ENCODE measurements around the gene TMEM97.

TMEM97 gene

DNA sequence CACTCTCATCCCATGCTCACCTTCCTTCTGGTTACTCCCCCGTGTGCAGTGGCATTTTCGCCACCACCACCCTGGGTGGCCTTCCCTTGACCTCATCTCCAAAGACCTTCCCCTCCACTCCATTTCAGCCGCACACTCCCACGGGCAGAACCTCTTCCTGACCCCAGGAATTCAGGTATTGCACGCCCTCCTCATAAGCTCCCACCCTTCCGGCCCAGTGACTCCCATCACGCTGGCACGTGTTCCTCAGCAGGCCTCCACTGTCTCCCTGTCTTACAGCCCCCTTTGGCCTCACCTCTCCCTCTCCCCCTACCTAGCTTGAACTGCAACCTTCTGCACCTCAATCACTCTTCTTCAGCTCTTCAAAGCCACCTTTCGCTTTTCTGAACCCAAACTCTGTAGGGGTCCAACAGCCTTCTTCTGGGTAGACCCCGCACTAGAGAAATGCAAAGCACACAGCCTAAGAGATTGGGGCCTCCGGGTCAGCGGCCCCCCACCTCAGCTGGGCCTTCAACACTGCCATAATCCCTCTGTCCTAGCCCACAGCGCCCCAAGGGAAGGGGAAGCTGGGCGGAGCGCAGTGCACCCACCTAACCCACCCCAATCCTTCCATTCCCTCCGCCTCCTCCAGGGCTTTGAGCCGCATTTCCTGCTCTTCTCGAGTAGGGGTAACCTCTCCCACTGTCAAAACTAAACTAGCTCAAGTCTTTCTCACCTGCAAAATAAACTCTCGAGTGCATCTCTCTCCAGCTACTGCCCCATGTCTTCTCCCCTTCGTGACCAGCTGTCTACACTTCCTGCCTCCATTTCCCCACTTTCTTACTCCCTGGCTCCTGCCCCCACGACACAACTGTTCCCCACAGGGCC, 1.7 kb upstream of the TMEM97 start:
- DNase-seq (ENCODE audit: low read depth): no peak
- TF ChIP-seq, protein P1, sequence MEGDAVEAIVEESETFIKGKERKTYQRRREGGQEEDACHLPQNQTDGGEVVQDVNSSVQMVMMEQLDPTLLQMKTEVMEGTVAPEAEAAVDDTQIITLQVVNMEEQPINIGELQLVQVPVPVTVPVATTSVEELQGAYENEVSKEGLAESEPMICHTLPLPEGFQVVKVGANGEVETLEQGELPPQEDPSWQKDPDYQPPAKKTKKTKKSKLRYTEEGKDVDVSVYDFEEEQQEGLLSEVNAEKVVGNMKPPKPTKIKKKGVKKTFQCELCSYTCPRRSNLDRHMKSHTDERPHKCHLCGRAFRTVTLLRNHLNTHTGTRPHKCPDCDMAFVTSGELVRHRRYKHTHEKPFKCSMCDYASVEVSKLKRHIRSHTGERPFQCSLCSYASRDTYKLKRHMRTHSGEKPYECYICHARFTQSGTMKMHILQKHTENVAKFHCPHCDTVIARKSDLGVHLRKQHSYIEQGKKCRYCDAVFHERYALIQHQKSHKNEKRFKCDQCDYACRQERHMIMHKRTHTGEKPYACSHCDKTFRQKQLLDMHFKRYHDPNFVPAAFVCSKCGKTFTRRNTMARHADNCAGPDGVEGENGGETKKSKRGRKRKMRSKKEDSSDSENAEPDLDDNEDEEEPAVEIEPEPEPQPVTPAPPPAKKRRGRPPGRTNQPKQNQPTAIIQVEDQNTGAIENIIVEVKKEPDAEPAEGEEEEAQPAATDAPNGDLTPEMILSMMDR (conservative IDR thresholded peaks at IDR 0.05; ENCODE audit: control insufficient read depth, insufficient read depth, low read depth, low read length): no peak
- H3K4me3 ChIP-seq (ENCODE audit: control insufficient read depth, low read depth, low read length): no peak overlapping the region

- TF ChIP-seq, protein P1 (conservative IDR thresholded peaks at IDR 0.05; ENCODE audit: control insufficient read depth, insufficient read depth, low read depth, low read length): no peak
- peak overlapping the region; percentile 88 for H3K4me3 ChIP-seq (ENCODE audit: control insufficient read depth, low read depth, low read length)
- no peak for DNase-seq (ENCODE audit: low read depth)
These were observed 838 bp upstream of the TMEM97 start for GRCh38 chr17:28317966-28318758.

DNA sequence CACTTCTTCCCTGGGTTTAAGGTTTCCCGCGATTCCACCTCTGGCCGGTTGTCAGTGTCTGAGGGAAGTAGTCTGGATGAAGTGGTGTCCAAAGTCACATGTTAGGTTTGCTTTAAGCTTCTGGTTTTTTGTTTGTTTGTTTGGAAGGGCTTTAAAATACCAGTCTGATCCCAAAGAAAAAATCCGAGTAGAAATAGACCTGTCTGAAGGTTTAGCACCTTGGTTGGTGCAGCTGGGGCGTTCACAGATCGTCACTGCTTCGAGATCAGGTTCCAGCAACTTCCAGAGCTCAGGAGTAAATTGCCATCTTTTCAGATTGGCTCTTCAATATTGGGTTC, 567 bp downstream of the TMEM97 start:
- TF ChIP-seq, protein P1 (conservative IDR thresholded peaks at IDR 0.05; ENCODE audit: control insufficient read depth, insufficient read depth, low read depth, low read length): no peak
- DNase-seq (ENCODE audit: low read depth): peak; percentile 17
- peak overlapping the region; percentile 88 for H3K4me3 ChIP-seq (ENCODE audit: control insufficient read depth, low read depth, low read length)

- peak overlapping the region; percentile 88 for H3K4me3 ChIP-seq (ENCODE audit: control insufficient read depth, low read depth, low read length)
- peak; percentile 23 for DNase-seq (ENCODE audit: low read depth)
- TF ChIP-seq, protein P1 (conservative IDR thresholded peaks at IDR 0.05; ENCODE audit: control insufficient read depth, insufficient read depth, low read depth, low read length): no peak
These were observed 1.4 kb downstream of the TMEM97 start for GRCh38 chr17:28320215-28321061.

- TF ChIP-seq, protein P1 (conservative IDR thresholded peaks at IDR 0.05; ENCODE audit: control insufficient read depth, insufficient read depth, low read depth, low read length): no peak
- no peak for DNase-seq (ENCODE audit: low read depth)
- no peak overlapping the region for H3K4me3 ChIP-seq (ENCODE audit: control insufficient read depth, low read depth, low read length)
These were observed 5.3 kb downstream of the TMEM97 start for GRCh38 chr17:28324267-28324745.

DNA sequence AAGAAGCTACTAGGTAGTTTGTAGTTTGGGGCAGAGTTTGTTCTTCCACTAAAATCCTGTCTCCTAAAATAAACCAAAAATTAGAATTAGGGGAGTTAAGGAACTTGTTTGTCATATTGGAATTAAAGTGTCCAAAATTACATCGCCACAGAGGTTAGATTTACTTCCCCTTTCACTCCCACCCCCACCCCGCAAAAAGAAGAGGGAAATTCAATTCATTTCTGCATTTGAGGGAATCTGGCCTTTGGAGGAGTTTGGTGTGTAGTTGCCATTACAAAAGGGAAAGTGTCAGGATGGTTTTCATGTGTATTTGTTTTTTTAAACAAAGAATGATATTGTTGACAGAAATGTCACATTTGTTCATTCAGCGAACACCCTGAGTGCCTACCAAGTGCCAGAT, 5.8 kb downstream of the TMEM97 start:
- no peak for DNase-seq (ENCODE audit: low read depth)
- TF ChIP-seq, protein P1 (conservative IDR thresholded peaks at IDR 0.05; ENCODE audit: control insufficient read depth, insufficient read depth, low read depth, low read length): no peak
- H3K4me3 ChIP-seq (ENCODE audit: control insufficient read depth, low read depth, low read length): no peak overlapping the region

Measured in fibroblast of mammary gland (primary cell).